ENCODE results near the gene TAF5L. TPM values are rescaled to one million over a fixed set of nuclear protein-coding genes. Genes with fewer than 3 reads are reported as not detected.
A peak's percentile ranks its signal among the peaks of the same experiment; 100 is the strongest.

Gene TAF5L
- 10 to 100 TPM; 24.2 to 24.6 TPM for total RNA-seq
- long read RNA-seq, partial matches to known transcripts = 0 of 2 reads
- long read RNA-seq, other reads (novel, unspliced or antisense) = 2 of 2 reads

GRCh38 chr1:229625915-229626831 is at the start of gene TAF5L, which contains the start of gene URB2:
Gene TAF5L, minus strand, starts transcription at chr1:229626122. Its CDS starts 11,640 bp downstream, at chr1:229614482.
Gene URB2, plus strand, starts transcription at chr1:229626247. Its CDS starts 1,387 bp downstream, at chr1:229627634.
- DNase-seq (peak; percentile 86 to 88), ATAC-seq (peak; percentile 94)
- intact Hi-C loops (cut with DNase I, micrococcal nuclease) = loop anchor here in 1 of 2 donors (10.0 kb wide), 1 partner anchor 71 kb away; the partner anchor contains the start of gene ABCB10

DNA sequence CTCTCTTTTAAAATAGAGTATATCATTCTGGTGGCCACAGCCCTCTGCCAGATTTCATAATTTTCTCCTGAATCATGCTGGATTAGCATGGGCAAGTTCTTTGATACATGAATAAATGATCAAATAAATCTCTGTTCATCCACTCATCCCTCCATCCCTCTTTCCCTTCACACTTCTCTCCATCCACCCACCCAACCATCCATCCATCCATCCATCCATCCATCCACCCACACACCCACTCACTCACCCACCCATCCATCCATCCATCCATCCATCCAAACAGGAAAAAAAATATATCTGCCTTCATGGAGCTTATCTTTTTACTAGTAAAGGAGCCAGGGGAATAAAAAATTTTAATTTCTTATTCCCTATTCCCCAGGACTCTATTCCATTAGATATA is 49.5 kb upstream of the TAF5L start:
- ATAC-seq (no peak), DNase-seq (no peak)
- intact Hi-C loops (cut with DNase I, micrococcal nuclease) = no loop called here

DNA sequence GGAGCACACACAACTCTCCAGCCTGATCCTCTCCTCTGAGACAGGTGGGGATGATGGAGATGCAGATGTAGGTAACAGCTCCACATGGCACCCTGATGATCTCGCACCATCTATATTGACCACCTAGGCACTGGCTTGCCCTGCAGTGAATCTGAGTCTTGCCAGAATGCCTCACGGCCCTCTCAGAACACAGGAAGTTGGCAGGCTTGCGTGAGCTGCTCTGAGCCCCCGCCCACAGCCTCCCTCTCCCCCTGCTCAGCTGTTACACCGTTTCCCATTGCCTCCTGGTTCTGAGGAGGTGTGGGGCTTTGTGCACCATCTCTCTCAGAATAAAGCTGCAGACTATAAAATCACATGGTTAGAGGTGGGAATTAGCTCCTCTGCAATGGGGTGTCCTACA is 48.1 kb upstream of the TAF5L start:
- ATAC-seq = no peak
- intact Hi-C loops (cut with DNase I, micrococcal nuclease) = no loop called here

DNA sequence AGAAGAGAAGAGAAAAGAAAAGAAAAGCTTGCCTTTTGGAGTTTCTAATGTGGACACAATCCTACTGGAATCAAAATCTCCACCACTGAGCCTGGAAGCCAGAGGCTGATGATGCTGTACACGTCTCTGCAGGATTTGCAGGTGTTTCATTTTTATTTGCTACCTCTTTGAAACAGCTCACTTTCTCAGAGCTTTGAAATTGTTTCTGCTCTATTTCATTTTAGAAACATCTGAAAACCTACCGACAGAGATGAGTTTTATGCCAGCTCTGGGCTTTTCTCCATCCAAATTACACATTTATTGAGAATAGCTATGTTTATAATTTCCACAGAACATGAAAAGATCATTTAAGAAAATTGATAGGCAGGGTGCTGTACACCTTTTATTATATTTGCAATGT is 46.3 kb upstream of the TAF5L start:
- ATAC-seq (no peak), DNase-seq (no peak)
- intact Hi-C loops (cut with DNase I, micrococcal nuclease) = no loop called here

More for the DNA sequence above, 48.1 kb upstream of the TAF5L start:
- DNase-seq = no peak

DNA sequence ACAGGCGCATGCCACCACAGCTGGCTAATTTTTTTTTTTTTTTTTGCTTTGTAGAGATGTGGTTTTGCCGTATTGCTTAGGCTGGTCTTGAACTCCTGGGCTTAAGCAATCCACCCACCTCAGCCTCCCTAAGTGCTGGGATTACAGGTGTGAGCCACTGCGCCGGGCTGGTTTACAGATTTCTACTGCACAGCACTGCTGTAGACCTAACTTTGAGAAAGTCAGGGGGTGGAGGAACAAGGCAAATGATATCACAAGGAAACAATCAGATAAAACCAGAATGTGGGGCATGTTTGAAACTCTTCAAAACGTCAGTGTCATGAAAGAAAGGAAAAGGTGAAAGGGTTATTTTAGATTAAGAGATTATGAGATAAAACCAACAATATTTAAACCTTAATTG is 45.4 kb upstream of the TAF5L start:
- DNase-seq = no peak
- ATAC-seq = no peak
- intact Hi-C loops (cut with DNase I, micrococcal nuclease) = no loop called here

DNA sequence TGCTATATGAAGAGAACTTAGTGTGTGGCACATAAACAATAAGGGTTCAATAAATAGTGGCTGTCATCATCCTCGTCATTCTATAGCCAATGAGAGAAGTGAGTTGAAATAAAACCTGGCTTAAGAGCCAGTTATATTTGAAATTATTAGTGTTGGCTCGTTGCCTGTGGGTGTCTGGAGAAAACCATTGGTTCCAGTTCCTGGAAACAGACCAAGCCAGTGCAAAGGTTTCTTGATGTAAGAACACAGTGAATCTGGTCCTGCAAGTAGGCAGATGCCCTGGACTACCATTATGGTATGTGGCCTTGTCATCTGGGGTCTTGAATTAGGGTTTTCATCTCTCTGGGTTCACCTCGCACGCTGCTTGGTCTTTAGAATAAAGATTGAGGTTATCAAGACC is 43.4 kb upstream of the TAF5L start:
- intact Hi-C loops (cut with DNase I, micrococcal nuclease) = no loop called here
- peak; percentile 59 for ATAC-seq
- no peak for DNase-seq

- ATAC-seq = no peak
- intact Hi-C loops (cut with DNase I, micrococcal nuclease) = no loop called here
- DNase-seq = no peak
These were observed 40.7 kb upstream of the TAF5L start for GRCh38 chr1:229666585-229666984.

- DNase-seq = no peak
- intact Hi-C loops (cut with DNase I, micrococcal nuclease) = no loop called here
- ATAC-seq = no peak
These were observed 40.1 kb upstream of the TAF5L start for GRCh38 chr1:229665912-229666558.

DNA sequence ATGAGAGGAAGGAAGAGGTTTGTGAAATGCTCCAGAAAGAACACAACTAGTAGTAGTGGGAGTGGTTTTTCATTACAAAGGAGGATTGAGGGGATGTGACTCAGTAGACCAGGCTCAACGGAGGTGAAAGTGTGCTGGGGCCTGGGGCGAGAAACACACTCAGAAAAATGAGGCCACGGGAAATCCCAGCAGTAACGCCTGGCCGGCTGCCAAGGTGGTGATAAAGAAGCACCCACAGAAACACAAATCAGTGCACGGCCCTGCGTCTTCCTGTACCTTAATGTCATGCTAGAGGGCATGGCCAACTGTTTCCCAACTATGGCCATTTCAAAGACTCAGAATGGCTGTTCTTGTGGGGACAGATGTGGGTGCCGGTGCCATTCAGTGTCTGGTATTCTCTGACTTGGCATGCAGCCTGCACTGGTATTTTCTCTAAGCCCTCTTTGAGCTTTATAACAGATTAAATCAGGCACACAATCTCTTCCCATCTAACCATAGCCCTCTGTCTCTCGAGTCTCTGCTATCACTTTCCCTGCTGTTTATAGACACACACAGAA is 38.3 kb upstream of the TAF5L start:
- peak in 1 of 2 donors; percentile 50 for DNase-seq
- intact Hi-C loops (cut with DNase I, micrococcal nuclease) = no loop called here
- no peak for ATAC-seq

- intact Hi-C loops (cut with DNase I, micrococcal nuclease) = loop anchor here in 1 of 2 donors (2.0 kb wide), 1 partner anchor 647 kb away; no protein-coding TSS in a partner anchor
- DNase-seq = no peak
- ATAC-seq = no peak
These were observed 36.0 kb upstream of the TAF5L start for GRCh38 chr1:229661897-229662296.

- peak; percentile 99 for ATAC-seq
- intact Hi-C loops (cut with DNase I, micrococcal nuclease) = no loop called here
- DNase-seq = peak; percentile 65 to 88
These were observed 35.3 kb upstream of the TAF5L start for GRCh38 chr1:229661022-229661877.

DNA sequence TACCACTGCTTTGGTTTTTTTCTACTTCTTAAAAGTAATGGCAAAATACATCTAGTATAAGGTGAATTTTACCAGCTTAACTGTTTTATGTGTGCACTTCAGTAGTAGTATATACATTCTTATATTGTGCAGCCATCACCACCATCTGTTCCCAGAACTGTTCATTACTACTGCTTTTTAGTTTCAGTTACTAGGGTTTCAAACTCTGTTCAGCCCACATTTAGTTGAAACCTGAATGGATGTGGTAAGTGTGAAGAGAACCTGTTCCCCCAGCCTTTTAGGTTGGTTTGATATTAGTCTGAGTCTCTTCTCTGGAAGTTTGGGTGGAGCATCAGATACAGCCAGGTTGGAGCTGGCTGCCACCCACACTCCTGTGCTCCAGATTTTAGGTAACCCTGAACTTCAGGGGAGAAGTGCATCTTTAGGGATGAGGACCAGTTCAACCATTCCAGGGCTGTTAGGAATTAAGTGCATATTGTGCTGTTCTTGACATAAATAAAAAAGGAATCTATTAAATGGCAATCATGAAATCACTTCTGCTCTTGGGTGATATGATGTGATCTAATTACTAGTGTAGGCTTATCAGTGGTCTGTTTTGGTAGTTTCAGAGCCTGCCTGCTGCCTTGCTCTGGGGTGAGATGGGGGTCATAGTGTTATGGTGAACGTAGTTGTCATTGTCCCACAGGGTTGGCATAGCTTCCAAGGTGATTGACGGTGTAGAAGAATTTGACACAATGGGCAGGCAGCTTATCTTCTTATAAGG is 32.3 kb upstream of the TAF5L start:
- ATAC-seq (no peak), DNase-seq (no peak)
- intact Hi-C loops (cut with DNase I, micrococcal nuclease) = no loop called here

DNA sequence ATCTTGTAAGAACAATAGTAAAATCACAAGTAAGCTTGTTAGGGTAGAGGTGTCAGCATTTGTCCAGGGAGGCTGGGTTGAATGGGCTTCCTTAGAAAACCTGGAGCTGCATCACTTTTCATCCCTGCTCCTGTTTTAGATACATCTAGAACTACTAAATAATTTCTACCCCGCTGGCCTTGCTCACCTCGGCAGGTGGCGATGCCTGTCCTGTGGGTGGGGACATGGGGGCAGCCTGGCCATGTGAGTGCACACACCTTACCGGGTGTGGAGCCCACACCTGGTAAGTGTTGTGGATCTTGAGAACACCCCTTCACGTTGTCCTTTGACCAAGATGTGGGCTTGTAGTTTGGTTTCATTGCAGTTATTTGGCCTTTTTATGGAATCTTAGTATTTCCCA is 29.9 kb upstream of the TAF5L start:
- ATAC-seq (no peak), DNase-seq (no peak)
- intact Hi-C loops (cut with DNase I, micrococcal nuclease) = no loop called here

- no peak for ATAC-seq
- intact Hi-C loops (cut with DNase I, micrococcal nuclease) = no loop called here
- DNase-seq = no peak
These were observed 27.5 kb upstream of the TAF5L start for GRCh38 chr1:229653420-229653819.

- intact Hi-C loops (cut with DNase I, micrococcal nuclease) = no loop called here
- DNase-seq (no peak), ATAC-seq (peak; percentile 98)
These were observed 25.6 kb upstream of the TAF5L start for GRCh38 chr1:229651546-229651945.

GRCh38 chr1:229650045-229650444 is 24.1 kb upstream of the TAF5L start:
- DNase-seq = no peak
- intact Hi-C loops (cut with DNase I, micrococcal nuclease) = no loop called here
- ATAC-seq = no peak

GRCh38 chr1:229648406-229648805 is 22.5 kb upstream of the TAF5L start:
- ATAC-seq = no peak
- DNase-seq = no peak
- intact Hi-C loops (cut with DNase I, micrococcal nuclease) = no loop called here

All from left colon (tissue), 2 donors.